AG08395 (cell line): Measurements from ENCODE around the gene ZNF628.

Source experiments
- DNase-seq: peaks from one replicate; pipeline ENCODE4 v3.0.0; 2012; ENCODE audit warnings: mixed read lengths, low spot score

Gene ZNF628

DNA sequence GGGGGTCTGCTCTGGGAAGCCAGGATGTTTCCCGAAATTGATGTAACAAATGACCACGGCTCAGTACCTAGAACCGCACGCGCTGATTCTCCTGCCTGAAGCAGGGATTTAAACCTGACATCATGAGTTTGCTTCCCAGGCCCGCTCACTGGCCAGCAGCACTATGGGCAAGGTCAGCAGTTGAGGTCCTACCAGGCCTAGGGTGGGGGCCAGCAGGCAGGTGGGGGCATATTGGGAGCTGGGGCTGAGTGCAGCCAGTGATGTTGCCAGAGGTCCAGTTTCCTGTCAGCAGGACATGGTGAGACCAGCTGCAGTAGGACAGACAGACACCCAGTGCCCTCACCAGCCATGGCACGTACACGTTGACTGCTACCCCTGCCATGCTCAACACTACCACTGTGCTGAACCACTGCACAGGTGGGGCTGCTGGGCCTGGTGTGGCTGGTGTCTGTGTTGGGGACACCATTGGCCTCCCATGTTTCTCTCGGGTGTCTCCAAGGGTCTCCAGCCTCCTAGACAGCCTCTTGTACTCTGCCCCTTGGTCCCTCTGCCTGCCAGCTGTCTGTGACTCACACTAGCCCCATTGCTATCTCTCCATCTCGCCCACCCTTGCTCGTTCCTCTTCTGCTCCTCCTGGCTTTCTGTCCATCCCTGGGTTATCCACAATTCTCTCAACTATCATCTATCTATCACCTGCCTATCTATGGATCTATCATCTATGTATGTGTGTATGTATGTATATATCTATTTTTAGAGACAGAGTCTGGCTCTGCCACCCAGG, 10.8 kb upstream of the ZNF628 start:
- no peak for DNase-seq

DNA sequence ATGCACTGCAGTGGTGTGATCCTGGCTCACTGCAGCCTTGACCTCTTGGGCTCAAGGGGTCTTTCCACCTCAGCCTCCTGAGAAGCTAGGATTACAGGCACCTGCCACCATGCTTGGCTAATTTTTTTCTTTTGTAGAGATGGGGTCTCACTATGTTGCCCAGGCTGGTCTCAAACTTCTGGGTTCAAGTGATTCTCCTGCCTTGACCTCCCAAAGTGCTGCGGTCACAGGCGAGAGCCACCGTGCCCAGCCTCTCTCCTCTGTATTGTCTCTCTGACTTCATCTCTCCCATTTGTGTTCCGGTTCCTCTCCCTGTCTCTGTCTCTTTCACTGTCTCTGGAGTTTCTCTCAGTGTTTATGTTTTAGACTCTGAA, 10.2 kb upstream of the ZNF628 start:
- DNase-seq, result no peak

DNA sequence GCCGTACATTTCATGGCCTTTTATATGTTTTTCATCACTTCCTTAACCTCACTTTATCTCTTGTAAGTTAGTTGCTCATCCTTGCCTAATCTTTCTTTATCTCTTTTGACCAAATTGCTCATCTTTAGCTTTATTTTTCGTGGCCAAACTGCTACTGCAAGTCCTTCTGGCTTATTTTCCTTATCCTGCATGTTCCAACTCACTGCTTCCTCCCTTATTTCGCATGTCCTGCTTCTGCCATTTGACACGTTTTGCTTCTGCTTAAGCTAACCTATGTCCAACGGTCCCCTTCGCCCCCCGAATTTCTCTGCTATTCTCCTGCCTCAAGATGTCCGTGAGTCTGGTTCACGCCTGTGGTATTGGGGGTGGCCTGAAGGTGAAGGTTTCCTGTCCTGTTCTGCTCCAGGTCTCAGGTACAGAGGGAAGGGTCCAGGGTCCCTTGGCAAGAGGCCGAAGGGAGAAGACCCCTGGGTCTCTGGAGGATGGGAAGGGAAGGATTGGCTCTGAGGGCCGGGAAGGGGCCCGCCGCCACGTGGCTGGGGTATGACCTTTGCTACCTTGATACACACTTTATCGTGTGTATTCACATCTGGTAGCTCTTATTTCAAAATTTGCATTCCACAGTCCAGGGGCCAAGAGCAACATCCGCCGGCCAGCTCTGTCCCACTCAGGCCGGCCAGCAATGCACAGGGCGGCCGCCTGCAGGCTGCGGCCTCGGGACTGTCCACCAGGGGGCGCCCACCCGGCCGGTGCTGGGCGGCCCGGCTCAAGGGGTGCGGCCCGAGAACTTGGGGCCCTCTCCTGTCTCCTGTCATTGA, 9.0 kb upstream of the ZNF628 start:
- DNase-seq, result peak; percentile 84

DNA sequence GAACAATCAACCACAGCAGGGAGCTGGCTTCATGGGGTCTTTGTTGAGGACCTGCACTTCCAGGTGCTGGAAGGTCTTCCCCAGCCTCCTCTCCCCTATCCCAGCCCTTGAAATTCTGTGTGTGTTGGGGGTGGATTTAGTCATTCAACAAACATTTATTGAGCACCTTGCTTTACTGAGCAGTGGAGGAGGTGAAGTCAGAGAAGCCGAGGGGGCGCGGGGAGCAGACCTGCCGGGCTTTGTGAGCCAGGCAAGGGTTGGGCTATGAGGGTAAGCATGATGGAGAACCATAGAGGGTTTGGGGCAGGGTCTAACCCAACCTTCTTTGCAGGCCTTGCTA, 8.4 kb upstream of the ZNF628 start:
- DNase-seq, result no peak

DNA sequence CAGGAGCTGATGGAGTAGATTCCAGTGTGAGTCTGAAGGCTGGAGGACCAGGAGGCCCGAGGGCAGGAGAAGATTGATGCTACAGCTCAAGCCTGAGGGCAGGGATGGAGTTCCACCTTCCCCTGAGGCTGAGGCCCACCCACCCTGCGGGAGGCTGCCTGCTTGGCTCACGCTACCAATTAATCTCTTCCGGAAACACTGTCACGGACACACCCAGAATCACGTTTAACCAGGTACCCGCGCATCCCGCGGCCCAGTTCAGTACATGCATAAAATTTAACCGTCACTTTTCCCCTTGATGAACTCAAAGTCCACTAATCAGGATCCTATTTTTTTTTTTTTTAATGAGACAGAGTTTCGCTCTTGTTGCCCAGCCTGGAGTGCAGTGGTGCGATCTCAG, 5.2 kb upstream of the ZNF628 start:
- no peak for DNase-seq

DNA sequence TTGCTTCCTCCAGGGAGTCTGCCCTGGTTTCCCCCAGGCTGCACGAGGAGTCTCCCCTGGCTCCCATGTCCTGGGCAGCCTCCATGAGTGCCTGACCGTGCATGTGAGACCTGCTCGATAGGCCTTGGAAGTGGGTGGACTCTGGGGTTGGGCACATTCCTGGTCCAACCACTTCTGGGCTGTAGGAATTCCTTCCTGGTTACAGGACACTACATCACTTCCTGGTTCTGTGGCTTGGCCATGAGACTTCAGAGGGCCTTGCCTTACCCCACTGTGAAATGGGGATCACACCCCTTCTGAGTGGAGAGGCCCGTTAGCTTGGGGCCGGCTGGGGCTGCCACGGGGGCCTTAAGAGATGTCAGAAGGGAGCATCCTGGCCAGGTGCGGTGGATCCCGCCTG, 4.0 kb upstream of the ZNF628 start:
- peak; percentile 71 for DNase-seq

DNA sequence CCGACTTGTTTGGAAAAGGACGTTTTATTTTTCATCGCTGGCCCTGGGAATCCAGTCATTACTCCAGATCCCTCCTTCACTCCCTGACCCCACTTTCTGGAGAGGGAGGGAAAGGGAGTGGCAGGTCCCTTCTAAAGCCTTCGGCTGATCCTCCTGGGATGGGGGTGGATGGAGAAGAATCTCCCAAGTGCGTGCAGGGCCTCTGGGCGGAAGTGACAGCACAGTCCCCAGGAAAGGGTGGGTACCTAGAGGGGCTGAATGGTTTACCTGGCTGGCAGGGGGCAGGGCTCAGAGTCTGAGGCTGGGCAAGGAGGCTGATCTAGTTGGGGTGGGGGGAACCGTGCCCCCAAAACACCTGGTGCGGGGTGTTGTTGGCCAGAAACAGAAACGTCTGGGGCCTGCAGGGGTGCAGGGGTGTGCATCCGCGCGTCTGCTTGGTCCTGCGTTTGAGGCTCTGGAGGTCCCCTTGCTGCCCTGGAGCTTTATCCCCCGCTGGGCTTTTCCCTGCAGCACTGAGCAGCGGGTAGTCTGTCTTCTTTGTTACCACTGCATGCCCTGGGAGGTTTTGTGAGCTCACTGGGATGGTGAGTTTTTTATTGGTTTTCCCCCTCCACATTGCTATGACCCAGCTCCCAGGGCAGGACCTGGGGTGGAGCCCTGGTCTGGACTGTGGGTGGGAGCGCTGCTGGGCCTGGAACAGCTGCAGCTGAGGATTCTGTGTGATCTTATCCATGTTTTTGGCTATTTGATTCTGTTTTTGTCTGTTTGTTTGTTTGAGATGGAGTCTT, 3.0 kb upstream of the ZNF628 start:
- no peak for DNase-seq

DNA sequence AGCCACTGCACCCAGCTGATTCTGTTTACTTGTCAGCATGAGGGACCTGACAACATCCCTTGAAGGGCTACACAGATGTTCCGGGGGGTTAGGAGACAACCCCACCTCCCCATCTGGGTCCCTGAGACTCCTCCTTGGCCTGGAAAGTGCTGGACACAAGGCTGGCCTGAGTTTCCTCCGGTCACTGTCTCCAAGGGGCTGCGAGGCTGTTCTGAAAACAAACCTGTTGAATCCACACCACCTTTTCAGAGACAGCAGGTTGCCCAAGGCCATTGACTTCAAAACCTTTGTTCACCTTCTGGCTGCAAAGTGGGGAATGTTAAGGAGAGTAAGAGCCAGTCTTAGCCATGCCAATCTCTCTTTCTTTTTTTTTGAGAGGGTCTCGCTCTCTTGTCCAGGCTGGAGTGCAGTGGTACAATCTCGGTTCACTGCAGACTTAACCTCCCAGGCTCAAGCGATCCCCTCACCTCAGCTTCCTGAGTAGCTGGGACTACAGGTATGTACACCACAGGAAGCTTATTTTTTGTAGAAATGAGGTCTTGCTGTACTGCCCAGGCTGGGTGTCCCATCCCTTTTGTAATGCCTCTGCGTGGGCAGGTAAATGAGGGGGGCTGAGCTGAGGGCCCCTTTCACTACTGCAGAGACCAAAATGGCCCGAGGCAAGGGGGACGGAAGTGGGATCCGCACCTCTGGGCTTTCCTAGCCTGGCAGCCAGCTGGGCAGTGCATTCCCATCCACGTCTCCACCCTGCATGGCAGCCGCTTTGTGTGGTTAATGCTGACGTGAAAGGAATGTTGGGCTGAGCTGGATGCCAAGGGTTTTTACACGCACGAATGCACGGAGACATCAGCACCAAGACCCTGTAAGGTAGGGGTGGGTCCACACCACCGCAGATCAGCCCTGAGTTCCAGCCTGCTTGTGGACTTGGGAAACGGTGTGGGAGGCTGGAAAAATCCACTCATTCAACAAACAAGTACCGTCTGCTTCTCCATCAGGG, 1.9 kb upstream of the ZNF628 start:
- no peak for DNase-seq

DNA sequence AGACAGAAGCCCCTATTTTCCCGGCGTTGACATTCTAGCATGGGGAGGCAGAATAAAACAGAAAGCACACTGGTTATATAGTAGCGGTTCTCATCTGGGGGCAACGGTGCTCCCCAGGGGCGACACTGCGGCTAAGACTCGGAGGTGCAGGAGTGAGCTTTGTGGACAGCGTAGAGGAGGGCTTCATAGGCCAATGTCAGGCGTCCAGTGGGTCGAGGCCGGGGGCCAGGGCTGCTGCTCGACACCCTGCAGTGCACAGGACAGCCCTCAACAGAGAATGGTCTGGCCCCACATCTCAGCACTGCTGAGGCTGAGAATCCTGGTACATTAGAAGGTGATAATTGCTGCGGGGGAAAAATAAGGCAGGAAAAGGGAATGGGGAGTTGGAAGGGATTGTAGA, 1.5 kb downstream of the ZNF628 start:
- no peak for DNase-seq

DNA sequence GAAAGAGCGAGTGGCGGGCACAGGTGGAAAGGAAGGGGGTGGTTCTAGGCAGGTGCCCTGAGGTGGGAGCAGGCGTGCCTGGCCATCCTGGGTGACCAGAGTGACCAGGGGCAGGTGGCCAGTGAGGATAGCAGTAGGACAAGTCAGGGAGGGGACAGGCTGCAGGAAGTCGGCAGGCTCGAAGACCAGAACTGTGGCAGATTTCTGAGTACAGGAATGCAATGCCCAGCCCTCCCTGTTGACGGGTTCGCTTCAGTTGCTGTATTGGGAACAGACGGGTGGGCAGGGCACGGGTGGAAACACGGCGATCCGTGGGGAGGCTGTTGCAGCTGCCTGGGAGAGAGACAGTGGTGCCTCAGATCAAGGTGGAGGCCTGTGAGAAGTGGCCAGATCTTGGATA, 1.9 kb downstream of the ZNF628 start:
- DNase-seq, result no peak

DNA sequence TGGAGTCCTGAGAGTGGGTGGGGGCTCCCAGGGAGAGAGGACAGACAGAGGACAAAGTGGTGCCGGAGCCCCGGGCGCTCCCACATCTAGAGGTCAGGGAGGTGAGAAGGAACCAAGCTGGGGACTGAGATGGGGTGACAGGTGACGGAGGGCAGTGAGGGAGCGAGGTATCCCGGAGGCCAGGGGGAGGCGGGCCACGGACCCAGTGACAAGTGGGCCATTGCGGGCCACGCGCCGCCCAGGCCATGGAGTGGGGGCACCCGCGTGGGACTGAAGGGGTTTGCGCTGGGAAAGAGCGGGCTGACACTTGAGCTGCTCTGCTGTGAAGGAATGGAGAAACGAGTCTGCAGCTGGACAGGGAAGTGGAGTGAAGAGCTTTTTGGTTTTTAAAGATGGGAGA, 2.6 kb downstream of the ZNF628 start:
- no peak for DNase-seq

DNA sequence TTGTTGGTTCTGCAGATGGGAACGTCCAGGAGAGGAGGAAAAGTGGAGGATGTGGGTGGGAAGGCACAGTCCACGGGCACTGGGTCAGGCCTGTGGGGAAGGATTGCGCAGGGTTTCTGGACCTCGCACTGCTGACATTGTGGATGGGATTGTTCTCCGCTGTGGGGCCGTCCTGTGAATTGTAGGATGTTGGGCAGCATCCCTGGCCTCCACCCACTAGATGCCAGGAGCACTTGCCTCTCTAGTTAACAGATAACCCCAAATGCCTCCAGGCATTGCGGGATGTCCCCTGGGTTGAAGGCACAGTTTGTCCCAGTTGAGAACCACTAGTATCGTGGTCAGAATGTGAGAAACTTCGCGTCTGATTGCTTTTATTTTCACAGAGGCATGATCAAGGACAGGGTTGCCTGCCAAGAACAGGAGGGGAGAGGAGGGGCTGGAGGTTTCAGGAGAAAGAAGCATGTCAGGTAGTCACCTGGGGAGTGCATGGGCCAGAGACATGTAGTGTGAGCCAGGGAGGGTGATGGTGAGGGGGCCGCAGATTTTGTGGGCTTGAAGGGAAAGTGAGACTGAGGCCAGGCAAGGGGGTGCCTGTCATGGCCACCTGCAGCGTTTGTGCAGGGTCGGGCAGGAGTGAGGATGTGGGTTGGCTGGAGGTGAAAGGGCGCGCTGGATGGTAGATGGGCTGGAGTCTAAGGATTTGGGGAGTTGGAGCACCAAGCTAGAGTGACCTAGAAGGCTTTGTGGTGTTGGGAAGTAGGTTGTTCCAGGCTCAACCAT, 3.2 kb downstream of the ZNF628 start:
- DNase-seq, result no peak

DNA sequence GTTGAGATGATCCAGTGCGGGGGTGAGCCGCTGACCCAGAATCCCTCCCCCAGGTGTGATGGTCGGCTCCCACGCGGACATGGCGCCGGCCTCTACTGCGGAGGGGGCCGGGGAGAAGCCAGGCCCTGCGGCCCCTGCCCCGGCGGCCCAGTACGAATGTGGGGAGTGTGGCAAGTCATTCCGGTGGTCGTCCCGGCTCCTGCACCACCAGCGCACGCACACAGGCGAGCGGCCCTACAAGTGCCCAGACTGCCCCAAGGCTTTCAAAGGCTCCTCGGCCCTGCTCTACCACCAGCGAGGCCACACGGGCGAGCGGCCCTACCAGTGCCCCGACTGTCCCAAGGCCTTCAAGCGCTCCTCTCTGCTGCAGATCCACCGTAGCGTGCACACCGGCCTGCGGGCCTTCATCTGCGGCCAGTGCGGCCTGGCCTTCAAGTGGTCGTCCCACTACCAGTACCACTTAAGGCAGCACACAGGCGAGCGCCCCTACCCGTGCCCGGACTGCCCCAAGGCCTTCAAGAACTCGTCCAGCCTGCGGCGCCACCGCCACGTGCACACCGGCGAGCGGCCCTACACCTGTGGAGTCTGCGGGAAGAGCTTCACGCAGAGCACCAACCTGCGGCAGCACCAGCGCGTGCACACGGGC, 4.9 kb downstream of the ZNF628 start:
- no peak for DNase-seq

DNA sequence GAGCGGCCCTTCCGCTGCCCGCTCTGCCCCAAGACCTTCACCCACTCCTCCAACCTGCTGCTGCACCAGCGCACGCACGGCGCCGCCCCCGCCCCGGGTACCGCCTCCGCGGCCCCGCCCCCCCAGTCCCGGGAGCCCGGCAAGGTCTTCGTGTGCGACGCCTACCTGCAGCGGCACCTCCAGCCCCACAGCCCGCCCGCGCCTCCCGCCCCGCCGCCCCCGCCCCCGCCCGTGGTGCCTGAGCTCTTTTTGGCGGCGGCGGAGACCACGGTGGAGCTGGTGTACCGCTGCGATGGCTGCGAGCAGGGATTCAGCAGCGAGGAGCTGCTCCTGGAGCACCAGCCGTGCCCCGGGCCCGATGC, 5.4 kb downstream of the ZNF628 start:
- DNase-seq, result no peak

DNA sequence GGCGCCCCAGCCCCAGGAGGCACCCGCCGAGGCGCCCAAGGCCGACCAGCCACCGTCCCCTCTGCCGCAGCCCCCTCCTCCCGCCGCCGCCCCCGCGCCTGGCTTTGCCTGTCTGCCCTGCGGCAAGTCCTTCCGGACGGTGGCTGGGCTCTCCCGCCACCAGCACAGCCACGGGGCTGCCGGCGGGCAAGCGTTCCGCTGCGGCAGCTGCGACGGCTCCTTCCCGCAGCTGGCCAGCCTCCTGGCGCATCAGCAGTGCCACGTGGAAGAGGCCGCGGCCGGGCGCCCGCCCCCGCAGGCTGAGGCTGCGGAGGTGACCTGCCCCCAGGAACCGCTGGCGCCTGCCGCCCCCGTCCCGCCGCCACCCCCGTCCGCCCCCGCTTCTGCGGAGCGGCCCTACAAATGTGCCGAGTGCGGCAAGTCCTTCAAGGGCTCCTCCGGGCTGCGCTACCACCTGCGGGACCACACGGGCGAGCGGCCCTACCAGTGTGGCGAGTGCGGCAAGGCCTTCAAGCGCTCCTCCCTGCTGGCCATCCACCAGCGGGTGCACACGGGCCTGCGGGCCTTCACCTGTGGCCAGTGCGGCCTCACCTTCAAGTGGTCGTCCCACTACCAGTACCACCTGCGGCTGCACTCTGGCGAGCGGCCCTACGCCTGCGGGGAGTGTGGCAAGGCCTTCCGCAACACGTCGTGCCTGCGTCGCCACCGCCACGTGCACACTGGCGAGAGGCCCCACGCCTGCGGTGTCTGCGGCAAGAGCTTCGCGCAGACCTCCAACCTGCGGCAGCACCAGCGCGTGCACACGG, 5.9 kb downstream of the ZNF628 start:
- no peak for DNase-seq

DNA sequence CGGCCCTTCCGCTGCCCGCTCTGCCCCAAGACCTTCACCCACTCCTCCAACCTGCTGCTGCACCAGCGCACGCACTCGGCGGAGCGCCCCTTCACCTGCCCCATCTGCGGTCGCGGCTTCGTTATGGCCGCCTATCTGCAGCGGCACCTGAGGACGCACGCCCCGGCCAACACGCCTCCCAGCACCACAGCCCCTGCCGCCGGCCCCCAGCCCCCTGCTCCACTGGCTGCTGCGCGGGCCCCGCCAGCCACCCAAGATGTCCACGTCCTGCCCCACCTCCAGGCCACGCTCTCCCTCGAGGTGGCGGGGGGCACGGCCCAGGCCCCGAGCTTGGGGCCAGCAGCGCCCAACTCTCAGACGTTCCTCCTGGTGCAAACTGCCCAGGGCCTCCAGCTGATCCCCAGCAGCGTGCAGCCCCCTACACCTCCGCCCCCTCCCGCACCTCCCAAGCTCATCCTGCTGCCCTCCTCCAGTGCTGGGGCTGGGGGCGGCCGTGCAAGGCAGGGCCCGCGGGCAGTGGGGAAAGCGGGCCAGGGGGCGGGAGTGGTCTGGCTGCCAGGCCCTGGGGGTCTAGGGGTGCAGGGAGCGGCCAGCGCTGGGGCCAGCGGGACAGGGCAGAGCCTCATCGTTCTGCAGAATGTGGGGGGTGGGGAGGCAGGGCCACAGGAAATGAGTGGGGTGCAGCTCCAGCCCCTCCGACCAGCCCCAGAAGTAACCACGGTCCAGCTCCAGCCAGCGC, 6.7 kb downstream of the ZNF628 start:
- no peak for DNase-seq

DNA sequence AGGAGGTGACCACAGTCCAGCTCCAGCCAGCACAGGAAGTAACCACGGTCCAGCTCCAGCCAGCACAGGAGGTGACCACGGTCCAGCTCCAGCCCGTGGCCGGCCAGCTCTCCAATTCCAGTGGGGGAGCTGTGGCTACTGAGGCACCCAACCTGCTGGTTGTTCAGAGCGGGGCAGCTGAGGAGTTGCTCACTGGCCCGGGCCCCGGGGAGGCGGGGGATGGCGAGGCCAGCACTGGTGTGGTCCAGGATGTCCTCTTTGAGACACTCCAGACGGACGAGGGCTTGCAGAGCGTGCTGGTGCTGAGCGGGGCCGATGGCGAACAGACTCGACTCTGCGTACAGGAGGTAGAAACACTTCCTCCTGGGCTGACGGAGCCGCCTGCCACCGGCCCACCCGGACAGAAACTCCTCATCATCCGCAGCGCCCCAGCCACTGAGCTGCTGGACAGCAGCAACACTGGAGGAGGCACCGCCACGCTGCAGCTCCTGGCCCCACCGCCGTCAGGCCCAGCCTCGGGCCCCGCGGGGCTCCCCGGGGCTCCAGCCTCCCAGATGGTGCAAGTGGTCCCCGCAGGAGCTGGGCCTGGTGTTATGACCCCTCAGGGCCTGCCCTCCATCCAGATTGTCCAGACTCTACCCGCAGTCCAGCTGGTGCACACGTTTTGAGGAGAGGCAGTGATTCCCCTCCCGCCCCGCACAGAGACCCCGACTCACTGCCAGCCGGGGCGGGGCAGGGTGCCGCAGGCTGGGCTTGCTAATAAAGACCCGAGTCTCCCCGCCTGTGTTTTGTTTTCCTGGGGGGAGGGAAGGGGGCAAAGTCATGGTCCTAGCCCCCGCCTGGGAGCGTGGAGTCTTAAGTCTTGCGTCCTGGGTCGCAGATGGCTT, 7.5 kb downstream of the ZNF628 start:
- DNase-seq, result no peak
